ENCODE data around the gene PRR5.
A peak's percentile ranks its signal among the peaks of the same experiment; 100 is the strongest.
"Not testable (repeated sequence)": the region's sequence is repeated elsewhere in the genome, so short reads cannot be mapped to it uniquely, and the experiment has no call there.

PRR5 gene

GRCh38 chr22:44737406-44738346 lies 35.7 kb downstream of the PRR5 start:
- H3K27me3 ChIP-seq = no peaks in the 10 kb centered on the region
- H3K4me3 ChIP-seq = no peak overlapping the region
- no peak overlapping the region for H3K27ac ChIP-seq
- no peak for TF ChIP-seq Cebpa-rat (IDR thresholded peaks at IDR 0.05)
- peaks cover 72% of the 10 kb centered on the region for H4K20me1 ChIP-seq
- no peaks in the 10 kb centered on the region for H3K9me3 ChIP-seq
- peaks cover 29% of the 10 kb centered on the region; the same call in 1 of the 2 replicates for H3K4me1 ChIP-seq
- no peak overlapping the region for H3K4me2 ChIP-seq
- H3K9ac ChIP-seq = no peak overlapping the region
- no peaks in the 10 kb centered on the region; the same call in 1 of the 2 replicates for H3K36me3 ChIP-seq

- H3K9ac ChIP-seq = no peak overlapping the region
- H3K36me3 ChIP-seq = no peaks in the 10 kb centered on the region
- H3K4me3 ChIP-seq = no peak overlapping the region
- no peak for TF ChIP-seq Cebpa-rat (IDR thresholded peaks at IDR 0.05)
- H4K20me1 ChIP-seq = peaks cover 66% of the 10 kb centered on the region
- H3K4me2 ChIP-seq = no peak overlapping the region
- H3K4me1 ChIP-seq = peaks cover 24% of the 10 kb centered on the region; the same call in 1 of the 2 replicates
- H3K27ac ChIP-seq = no peak overlapping the region
- no peaks in the 10 kb centered on the region for H3K27me3 ChIP-seq
- H3K9me3 ChIP-seq = no peaks in the 10 kb centered on the region
Observed at GRCh38 chr22:44738347-44738715, 36.3 kb downstream of the PRR5 start.

GRCh38 chr22:44739024-44739423 lies 37.0 kb downstream of the PRR5 start:
- TF ChIP-seq Cebpa-rat (IDR thresholded peaks at IDR 0.05) = no peak
- H3K9me3 ChIP-seq = no peaks in the 10 kb centered on the region
- no peak overlapping the region for H3K4me2 ChIP-seq
- no peaks in the 10 kb centered on the region for H3K27me3 ChIP-seq
- peaks cover 63% of the 10 kb centered on the region for H4K20me1 ChIP-seq
- no peaks in the 10 kb centered on the region for H3K36me3 ChIP-seq
- no peak overlapping the region for H3K9ac ChIP-seq
- H3K4me3 ChIP-seq = no peak overlapping the region
- peaks cover 17% of the 10 kb centered on the region; the same call in 1 of the 2 replicates for H3K4me1 ChIP-seq
- no peak overlapping the region for H3K27ac ChIP-seq

DNA sequence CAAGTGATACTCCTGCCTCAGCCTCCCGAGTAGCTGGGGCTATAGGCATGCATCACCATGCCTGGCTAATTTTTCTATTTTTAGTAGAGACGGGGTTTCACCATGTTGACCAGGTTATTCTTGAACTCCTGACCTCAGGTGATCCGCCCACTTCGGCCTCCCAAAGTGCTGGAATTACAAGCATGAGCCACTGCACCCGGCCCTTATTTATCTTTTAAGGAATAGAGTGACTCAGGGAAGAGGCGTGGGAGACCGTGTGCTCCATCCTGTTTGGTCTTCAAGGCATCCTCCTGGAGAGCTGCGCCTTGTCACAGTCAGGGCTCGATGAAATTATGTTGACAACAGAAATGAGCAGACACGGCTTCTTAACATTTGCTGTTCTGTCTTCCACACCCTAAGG lies 37.7 kb downstream of the PRR5 start:
- Histone ChIP-seq H4K20me1 (peaks cover 59% of the 10 kb centered on the region), H3K4me1 (peaks cover 11% of the 10 kb centered on the region; the same call in 1 of the 2 replicates)
- not testable (repeated sequence) for H3K36me3 ChIP-seq, H3K27ac ChIP-seq, H3K4me2 ChIP-seq, H3K9ac ChIP-seq, H3K4me3 ChIP-seq, H3K9me3 ChIP-seq, H3K27me3 ChIP-seq

- Histone ChIP-seq H3K27me3 (no peaks in the 10 kb centered on the region), H3K4me2 (no peak overlapping the region), H3K9ac (no peak overlapping the region), H3K9me3 (no peaks in the 10 kb centered on the region), H4K20me1 (peaks cover 52% of the 10 kb centered on the region), H3K36me3 (no peaks in the 10 kb centered on the region), H3K27ac (no peak overlapping the region), H3K4me3 (no peak overlapping the region), H3K4me1 (peaks cover 10% of the 10 kb centered on the region; the same call in 1 of the 2 replicates)
- TF ChIP-seq Cebpa-rat (IDR thresholded peaks at IDR 0.05) = no peak
Observed at GRCh38 chr22:44740307-44740706, 38.3 kb downstream of the PRR5 start.

DNA sequence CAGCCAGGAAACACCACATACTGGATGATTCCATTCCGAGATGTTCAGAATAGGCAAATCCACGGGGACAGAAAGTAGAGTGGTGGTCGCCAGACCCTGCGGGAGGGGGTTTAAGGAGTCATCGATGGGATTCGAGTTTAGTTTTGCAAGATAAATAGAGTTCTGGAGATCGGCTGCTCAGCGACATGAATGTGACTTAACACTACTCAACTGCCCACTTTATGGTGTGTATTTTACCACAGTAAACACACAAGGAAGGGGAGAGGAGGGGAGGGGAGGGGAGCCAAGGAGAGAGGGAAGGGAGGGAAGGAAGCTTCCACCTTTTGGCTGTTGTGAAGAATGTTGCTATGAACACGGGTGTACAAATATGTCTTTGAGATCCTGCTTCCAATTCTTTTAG lies 39.9 kb downstream of the PRR5 start:
- Histone ChIP-seq H3K27ac (no peak overlapping the region), H3K9me3 (no peaks in the 10 kb centered on the region), H3K4me2 (no peak overlapping the region), H3K27me3 (no peaks in the 10 kb centered on the region), H4K20me1 (peaks cover 36% of the 10 kb centered on the region), H3K9ac (no peak overlapping the region), H3K36me3 (no peaks in the 10 kb centered on the region), H3K4me1 (peaks cover 13% of the 10 kb centered on the region), H3K4me3 (no peak overlapping the region)
- TF ChIP-seq Cebpa-rat (IDR thresholded peaks at IDR 0.05) = no peak

DNA sequence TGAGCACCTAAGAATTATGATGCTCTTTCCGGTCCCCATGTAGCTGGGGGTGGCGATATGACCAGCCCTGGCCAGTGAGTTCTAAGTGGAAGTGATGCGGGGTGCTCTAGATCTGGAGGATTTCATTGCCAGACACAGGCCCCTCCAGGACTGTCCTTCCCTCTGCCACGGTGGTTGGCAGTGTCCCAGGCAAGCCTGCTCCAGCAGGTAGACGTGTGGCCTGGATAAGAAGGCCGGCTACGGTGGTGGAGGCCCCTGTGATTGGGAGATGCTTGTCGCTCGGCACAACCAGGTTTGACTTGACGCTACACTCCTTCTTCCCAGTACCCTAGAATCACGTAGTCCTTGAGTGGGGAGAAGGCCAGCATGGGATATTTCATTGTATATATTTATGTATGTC lies 41.2 kb downstream of the PRR5 start:
- Histone ChIP-seq H3K4me2 (no peak overlapping the region), H3K4me3 (no peak overlapping the region), H3K4me1 (peaks cover 19% of the 10 kb centered on the region), H3K36me3 (no peaks in the 10 kb centered on the region), H3K9me3 (no peaks in the 10 kb centered on the region), H3K27ac (no peak overlapping the region), H3K9ac (no peak overlapping the region), H4K20me1 (peaks cover 23% of the 10 kb centered on the region), H3K27me3 (no peaks in the 10 kb centered on the region)
- no peak for TF ChIP-seq Cebpa-rat (IDR thresholded peaks at IDR 0.05)

DNA sequence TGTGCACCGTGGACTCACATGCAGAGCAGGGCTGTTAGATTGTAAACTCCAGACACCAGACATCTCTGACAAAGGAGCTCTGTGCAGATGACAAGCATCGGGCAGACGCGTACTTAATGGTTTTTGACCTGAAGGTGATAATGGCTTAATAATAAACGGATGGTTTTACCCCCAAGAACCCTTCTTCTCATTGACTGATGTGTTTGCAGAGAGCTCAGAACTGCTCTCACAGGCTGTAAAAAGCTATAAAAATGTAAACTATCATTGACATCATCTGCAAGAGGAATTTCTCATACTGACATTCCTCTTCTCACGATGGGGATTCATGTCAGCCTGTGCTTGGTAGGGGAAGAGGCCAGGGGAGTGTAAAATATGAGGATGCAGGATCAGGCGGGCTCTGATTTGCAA lies 41.8 kb downstream of the PRR5 start:
- H3K27me3 ChIP-seq = no peaks in the 10 kb centered on the region
- H3K9me3 ChIP-seq = no peaks in the 10 kb centered on the region
- H3K9ac ChIP-seq = no peak overlapping the region
- H4K20me1 ChIP-seq = peaks cover 23% of the 10 kb centered on the region
- H3K4me1 ChIP-seq = peaks cover 19% of the 10 kb centered on the region
- H3K36me3 ChIP-seq = no peaks in the 10 kb centered on the region
- no peak overlapping the region for H3K4me3 ChIP-seq
- no peak overlapping the region for H3K27ac ChIP-seq
- TF ChIP-seq Cebpa-rat (IDR thresholded peaks at IDR 0.05) = no peak
- H3K4me2 ChIP-seq = no peak overlapping the region

GRCh38 chr22:44745853-44746789 lies 44.1 kb downstream of the PRR5 start:
- H3K4me2 ChIP-seq = peak overlapping the region; percentile 64
- H3K9ac ChIP-seq = no peak overlapping the region
- no peak overlapping the region for H3K27ac ChIP-seq

GRCh38 chr22:44747784-44748127 lies 45.8 kb downstream of the PRR5 start:
- not testable (repeated sequence) for H3K4me3 ChIP-seq, H3K9ac ChIP-seq, H3K36me3 ChIP-seq, H3K9me3 ChIP-seq, H3K27ac ChIP-seq, H4K20me1 ChIP-seq, H3K4me2 ChIP-seq
- peaks cover 20% of the 10 kb centered on the region for H3K27me3 ChIP-seq
- H3K4me1 ChIP-seq = peaks cover 21% of the 10 kb centered on the region

More at GRCh38 chr22:44745853-44746789, 44.1 kb downstream of the PRR5 start:
- Histone ChIP-seq H3K36me3 (no peaks in the 10 kb centered on the region), H3K27me3 (peaks cover 4% of the 10 kb centered on the region), H3K4me3 (no peak overlapping the region), H3K9me3 (peaks cover under 1% of the 10 kb centered on the region), H3K4me1 (peaks cover 19% of the 10 kb centered on the region), H4K20me1 (0 out of 2 replicates have a peak, but pooled peaks cover 7% of the 10 kb centered on the region)
- no peak for TF ChIP-seq Cebpa-rat (IDR thresholded peaks at IDR 0.05)
